NCI-H510A (cell line): ENCODE results near the gene PTPN23.

ENCODE experiments used
- DNase-seq: peaks from one replicate; lab custom pipeline; 2025; lab: John Stamatoyannopoulos, UW

PTPN23 gene

DNA sequence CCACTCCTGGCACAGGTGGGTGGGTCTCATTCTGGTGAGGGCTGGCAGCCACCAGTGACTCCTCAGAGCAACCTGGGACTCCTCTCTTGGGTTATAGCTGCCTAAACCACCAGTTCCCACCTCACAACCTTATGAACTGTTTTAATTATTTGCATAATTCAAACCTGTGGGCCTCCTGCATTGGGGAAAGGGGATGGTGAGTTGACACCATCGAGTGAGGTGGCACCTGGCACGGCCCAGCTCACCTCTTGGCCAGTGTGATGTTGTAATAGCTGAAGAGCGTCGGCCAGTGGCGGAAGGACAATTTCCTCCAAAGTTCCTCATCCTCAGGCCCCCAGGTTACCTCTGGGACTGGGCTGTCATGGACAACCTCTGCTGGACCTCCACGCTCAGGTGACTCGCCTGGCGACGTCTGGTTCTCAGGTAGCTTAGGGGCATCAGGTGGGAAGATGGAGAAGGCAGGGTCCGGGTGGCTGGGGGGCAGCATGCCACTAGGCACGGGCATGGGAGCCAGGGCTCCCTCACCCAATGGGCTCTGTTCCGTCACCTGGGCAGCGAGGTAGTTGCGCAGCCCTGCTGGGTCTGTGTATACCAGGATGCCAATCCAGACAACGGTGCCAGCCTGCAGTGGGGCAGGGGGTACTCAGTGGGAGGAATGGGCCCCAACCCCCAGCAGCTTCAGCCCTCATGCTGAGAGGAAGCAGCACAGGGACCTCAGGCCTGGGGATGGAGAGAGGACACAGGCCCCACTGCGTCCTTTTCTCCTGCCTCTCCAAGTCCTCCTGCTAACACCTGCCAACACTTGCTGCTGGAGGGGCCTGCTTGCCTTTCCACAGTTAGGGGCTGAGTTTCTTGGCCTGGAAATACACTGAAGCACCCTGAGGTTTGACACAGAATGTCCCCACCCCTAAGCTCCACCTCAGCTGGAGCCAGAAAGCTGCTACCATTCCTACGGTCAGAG lies 38.5 kb downstream of the PTPN23 start:
- no peak for DNase-seq

DNA sequence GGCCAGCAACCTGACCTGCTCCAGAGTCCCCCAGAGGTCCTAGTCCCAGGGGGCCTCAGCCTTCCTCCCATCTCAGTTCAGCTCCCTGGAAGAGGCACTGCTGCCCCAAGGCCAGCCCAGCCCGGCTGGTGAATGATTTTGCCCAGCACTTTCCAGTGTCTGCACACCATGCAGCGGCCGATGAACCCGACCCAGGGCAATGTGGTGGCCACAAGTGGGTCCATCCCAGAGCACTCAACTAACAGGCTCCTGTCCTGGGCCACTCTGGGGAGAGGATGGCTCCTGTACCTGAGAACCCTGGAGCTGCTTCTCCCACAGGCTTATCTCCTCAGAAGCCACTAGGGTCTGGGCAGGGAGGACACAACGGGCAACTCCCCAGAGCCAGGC lies 39.2 kb downstream of the PTPN23 start:
- no peak for DNase-seq

- no peak for DNase-seq
Measured at GRCh38 chr3:47420511-47421484, 40.0 kb downstream of the PTPN23 start.

GRCh38 chr3:47421741-47422649 lies 41.2 kb downstream of the PTPN23 start:
- no peak for DNase-seq

DNA sequence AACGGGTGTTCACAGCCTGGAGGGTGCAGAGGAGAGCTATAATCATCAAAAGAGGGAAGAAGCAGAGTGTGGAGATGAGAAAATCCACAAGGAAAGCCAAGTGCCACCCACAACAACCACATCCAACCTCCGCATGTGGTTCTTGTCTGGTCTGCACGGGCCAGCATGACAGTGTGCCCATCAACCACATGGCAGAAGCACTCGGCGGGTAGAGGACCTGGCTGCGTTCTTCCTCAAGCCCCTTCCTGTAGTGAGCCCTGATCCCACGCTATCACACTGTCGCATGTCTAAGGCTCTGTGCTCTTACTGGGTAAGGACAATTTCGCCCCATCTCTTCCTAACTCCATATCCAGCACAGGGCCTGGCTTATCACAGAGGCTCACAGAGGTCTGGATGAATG lies 41.9 kb downstream of the PTPN23 start:
- no peak for DNase-seq

GRCh38 chr3:47423548-47424145 lies 42.8 kb downstream of the PTPN23 start:
- no peak for DNase-seq

DNA sequence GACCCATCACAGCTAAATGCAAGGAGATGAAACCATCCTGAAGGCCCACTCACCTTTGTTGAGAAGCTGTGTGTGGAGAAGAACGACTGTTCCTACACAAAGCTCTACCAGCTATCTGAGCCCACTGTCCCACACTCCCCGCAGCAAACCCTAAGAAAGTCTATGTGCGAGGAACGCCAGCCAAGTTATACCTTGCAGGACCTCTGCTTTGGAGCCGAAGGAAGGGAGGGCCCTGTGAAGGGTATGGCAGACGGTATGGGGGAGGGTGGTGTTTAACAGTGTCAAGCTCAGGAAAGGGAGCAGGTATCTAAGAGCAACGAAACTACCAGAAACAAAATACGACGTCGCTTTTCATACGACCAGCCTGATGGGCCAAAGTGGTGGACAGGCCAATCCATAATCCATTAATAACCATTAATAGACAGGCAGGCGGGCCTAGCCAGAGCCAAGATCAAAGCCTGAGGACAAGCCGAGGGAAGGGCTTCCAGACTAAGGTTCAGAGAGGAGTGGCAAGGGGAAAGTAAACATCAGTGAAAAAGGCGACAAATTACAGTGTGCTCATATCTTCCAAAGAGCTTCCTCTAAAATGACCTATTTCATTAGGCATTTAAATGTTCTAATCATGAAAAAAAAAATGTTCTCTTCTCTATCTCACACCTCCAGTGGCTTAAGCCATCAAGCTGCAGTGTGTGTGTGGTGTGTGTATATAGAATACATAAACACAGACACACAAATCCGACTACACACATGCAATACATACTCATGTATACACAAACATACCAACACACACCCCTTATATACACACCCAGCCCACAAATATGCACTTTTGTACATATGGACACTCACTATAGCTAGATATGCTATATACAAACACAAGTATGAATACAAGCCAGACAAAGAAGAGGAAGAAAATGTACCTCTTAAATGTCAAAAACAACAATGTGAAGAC lies 43.9 kb downstream of the PTPN23 start:
- no peak for DNase-seq

DNA sequence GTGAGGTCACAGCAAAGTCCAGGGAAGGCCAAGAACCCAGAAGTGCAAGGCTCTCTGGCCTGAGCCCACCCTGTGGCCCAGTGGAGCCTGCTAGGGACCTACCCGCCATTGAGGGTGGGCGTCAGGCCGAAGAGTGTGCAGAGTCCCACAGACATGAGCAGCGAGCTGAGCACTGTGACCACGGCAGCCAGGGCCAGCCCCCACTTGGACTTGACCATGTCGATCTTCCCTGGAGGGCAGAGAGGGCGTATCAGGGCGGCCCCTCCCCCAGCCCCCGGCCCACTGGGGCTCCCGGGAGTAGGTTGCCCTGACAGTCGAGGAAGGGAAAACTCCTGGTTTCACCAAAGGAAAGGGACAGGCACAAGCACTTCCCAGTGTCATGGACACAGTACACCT lies 44.6 kb downstream of the PTPN23 start:
- DNase-seq = no peak

DNA sequence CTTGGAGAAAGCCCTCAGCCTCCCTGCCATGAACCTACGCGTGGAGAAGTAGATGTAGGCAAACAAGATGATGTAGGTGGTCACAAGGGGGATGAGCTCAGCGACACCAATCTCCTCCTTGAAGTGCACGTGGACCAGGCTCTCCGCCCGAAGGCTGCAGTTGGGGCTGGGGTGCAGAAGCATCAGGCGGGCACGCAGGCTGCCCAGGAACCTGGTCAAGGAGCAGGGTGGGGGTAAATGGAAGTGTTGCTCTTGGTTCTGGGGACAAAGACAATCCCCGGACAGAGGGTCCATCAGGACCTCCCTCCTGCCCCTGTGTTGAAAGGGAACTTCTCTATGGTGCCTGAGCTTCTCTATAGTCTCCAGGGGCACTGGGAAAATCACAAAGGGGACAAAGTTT lies 45.1 kb downstream of the PTPN23 start:
- DNase-seq = no peak

GRCh38 chr3:47427866-47428265 lies 47.0 kb downstream of the PTPN23 start:
- DNase-seq = no peak

- no peak for DNase-seq
Measured at GRCh38 chr3:47428662-47429061, 47.8 kb downstream of the PTPN23 start.

DNA sequence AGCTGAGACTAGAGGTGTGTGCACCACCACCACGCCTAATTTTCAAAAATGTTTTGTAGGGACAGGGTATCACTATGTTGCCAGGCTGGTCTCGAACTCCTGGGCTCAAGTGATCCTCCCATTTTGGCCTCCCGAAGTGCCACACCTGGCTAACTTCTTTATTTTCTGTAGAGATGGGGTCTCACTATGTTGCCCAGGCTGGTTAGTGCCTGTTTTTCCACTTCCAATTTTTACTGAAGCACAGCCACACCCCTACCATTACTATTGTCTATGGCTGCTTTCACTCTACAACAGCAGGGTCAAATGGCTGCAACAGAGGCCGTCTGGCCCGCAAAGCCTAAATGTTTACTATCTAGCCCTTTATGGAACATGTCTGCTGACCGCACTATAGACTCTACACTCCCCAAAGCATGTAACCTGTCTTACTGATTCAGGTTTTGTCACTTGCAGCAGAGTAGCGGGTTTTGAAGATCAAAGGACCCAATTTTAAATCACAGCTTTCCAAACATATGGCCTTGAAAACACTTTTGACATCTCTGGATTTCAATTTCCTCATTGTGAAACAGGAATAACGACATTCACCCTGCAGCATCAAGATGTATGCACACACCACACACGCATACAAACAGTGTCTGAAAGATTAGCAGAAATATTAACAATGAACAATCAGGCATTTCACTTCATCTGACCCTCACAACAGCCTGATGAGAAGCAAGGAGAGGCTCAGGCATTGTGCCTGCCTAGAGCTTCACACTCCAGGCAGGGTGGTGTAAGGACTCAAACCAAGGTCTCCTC lies 48.9 kb downstream of the PTPN23 start:
- DNase-seq = no peak

- no peak for DNase-seq
Measured at GRCh38 chr3:47430606-47431005, 49.8 kb downstream of the PTPN23 start.

GRCh38 chr3:47431225-47431624 lies 50.4 kb downstream of the PTPN23 start:
- DNase-seq = no peak

DNA sequence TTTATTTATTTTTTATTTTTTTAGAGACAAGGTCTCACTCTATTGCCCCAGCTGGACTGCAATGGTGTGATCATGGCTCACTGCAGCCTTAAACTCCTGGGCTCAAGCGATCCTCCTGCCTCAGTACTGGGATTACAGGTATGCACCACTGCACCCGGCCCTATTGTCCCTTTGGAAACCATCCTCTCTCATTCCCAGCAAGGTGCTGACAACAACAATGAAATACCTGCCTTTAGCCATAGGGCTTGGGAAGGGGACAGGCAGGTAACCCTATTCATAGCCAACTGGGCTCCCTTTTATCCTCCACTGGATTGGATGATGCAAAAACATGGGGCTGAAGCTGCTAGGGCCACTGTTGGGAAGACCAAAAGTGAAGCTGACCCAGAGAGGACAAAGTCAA lies 51.9 kb downstream of the PTPN23 start:
- DNase-seq = no peak

GRCh38 chr3:47433796-47434195 lies 53.0 kb downstream of the PTPN23 start:
- no peak for DNase-seq

DNA sequence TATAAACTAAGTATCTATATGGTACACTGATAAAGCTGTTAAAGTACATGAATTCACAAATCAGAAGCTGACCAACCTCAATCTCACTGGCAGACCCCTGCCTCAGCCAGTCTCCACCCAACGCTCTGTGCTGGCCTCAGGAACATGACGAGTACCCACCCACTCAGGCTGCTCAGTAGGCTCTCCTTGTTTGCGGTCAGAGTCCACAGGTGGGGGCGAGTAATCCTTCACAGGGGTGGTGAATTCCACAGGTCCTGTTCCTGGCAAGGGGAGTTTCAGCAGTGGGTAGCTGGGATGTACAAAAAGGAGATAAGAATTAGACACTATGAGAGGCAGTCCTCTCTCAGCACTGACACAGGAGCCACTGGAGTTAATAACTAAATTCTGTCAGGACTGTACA lies 54.0 kb downstream of the PTPN23 start:
- DNase-seq = no peak

DNA sequence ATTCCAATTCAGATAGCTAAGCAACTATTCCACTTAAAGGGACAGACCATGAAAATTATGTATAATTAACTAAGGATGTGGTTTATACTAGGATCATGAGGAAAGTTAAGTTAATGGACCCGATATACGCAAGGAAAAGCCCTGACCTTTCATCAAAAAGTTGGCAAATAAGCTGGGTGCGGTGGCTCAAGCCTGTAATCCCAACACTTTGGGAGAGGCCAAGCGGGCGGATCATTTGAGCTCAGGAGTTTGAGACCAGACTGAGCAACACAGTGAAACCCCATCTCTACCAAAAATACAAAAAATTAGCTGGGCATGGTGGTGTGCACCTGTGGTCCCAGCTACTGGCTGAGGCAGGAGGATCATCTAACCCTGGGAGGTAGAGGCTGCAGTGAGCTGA lies 55.4 kb downstream of the PTPN23 start:
- no peak for DNase-seq

- DNase-seq = no peak
Measured at GRCh38 chr3:47440131-47440530, 59.3 kb downstream of the PTPN23 start.
